ENCODE data around the gene PFN2. TPM values are rescaled to one million over a fixed set of nuclear protein-coding genes. Genes with fewer than 3 reads are reported as not detected.
"Not testable (repeated sequence)": the region's sequence is repeated elsewhere in the genome, so short reads cannot be mapped to it uniquely, and the experiment has no call there.

The PFN2 gene
- total RNA-seq, 1 donor from 2014 or later = 75.8 TPM

- peak; percentile 88 for DNase-seq (ENCODE audit: low spot score)
- intact Hi-C loops (cut with DNase I) = loop anchor here (5.0 kb wide), 1 partner anchor 212 kb away; no protein-coding TSS in a partner anchor
- peak; percentile 82 for ATAC-seq
These were observed 567 bp downstream of the PFN2 start for GRCh38 chr3:149969940-149970715.

- peak; percentile 65 for DNase-seq (ENCODE audit: low spot score)
- peak; percentile 78 for ATAC-seq
- intact Hi-C loops (cut with DNase I) = no loop called here
These were observed 1.4 kb downstream of the PFN2 start for GRCh38 chr3:149969110-149969939.

GRCh38 chr3:149968216-149968615 lies 2.5 kb downstream of the PFN2 start:
- intact Hi-C loops (cut with DNase I) = no loop called here
- no peak for ATAC-seq

GRCh38 chr3:149967086-149967685 lies 3.5 kb downstream of the PFN2 start:
- intact Hi-C loops (cut with DNase I) = no loop called here
- ATAC-seq = no peak

More at GRCh38 chr3:149968216-149968615, 2.5 kb downstream of the PFN2 start:
- no peak for DNase-seq (ENCODE audit: low spot score)

GRCh38 chr3:149965278-149965677 lies 5.4 kb downstream of the PFN2 start:
- DNase-seq (ENCODE audit: low spot score) = no peak
- ATAC-seq = no peak
- intact Hi-C loops (cut with DNase I) = no loop called here

More at GRCh38 chr3:149967086-149967685, 3.5 kb downstream of the PFN2 start:
- DNase-seq (ENCODE audit: low spot score) = no peak

- intact Hi-C loops (cut with DNase I) = no loop called here
- DNase-seq (ENCODE audit: low spot score) = no peak
- ATAC-seq = no peak
These were observed 6.4 kb downstream of the PFN2 start for GRCh38 chr3:149964291-149964690.

- ATAC-seq (no peak), DNase-seq (ENCODE audit: low spot score) (no peak)
- intact Hi-C loops (cut with DNase I) = no loop called here
These were observed 7.2 kb downstream of the PFN2 start for GRCh38 chr3:149963485-149963884.

- no peak for ATAC-seq
- intact Hi-C loops (cut with DNase I) = loop anchor here (5.0 kb wide), 1 partner anchor 522 kb away; no protein-coding TSS in a partner anchor
These were observed 11.3 kb downstream of the PFN2 start for GRCh38 chr3:149959443-149959842.

GRCh38 chr3:149958171-149958796 lies 12.4 kb downstream of the PFN2 start:
- DNase-seq (ENCODE audit: low spot score) = no peak
- intact Hi-C loops (cut with DNase I) = loop anchor here (5.0 kb wide), 1 partner anchor 521 kb away; no protein-coding TSS in a partner anchor
- ATAC-seq = no peak

More at GRCh38 chr3:149959443-149959842, 11.3 kb downstream of the PFN2 start:
- DNase-seq (ENCODE audit: low spot score) = no peak

GRCh38 chr3:149957361-149958125 lies 13.2 kb downstream of the PFN2 start:
- no peak for DNase-seq (ENCODE audit: low spot score)
- intact Hi-C loops (cut with DNase I) = loop anchor here (5.0 kb wide), 1 partner anchor 520 kb away; no protein-coding TSS in a partner anchor
- no peak for ATAC-seq

- no peak for ATAC-seq
- DNase-seq (ENCODE audit: low spot score) = no peak
- intact Hi-C loops (cut with DNase I) = loop anchor here (5.0 kb wide), 1 partner anchor 518 kb away; no protein-coding TSS in a partner anchor
These were observed 15.2 kb downstream of the PFN2 start for GRCh38 chr3:149955449-149955848.

- ATAC-seq (no peak), DNase-seq (ENCODE audit: low spot score) (no peak)
- intact Hi-C loops (cut with DNase I) = loop anchor here (5.0 kb wide), 1 partner anchor 518 kb away; no protein-coding TSS in a partner anchor
These were observed 15.9 kb downstream of the PFN2 start for GRCh38 chr3:149954812-149955211.

- intact Hi-C loops (cut with DNase I) = no loop called here
- no peak for DNase-seq (ENCODE audit: low spot score)
- ATAC-seq = no peak
These were observed 21.5 kb downstream of the PFN2 start for GRCh38 chr3:149949181-149949580.

- no peak for ATAC-seq
- no peak for DNase-seq (ENCODE audit: low spot score)
- intact Hi-C loops (cut with DNase I) = no loop called here
These were observed 23.5 kb downstream of the PFN2 start for GRCh38 chr3:149947231-149947630.

- DNase-seq (ENCODE audit: low spot score); intact Hi-C loops (cut with DNase I); ATAC-seq: not testable (repeated sequence)
These were observed 26.7 kb downstream of the PFN2 start for GRCh38 chr3:149943966-149944365.

GRCh38 chr3:149942409-149942808 lies 28.3 kb downstream of the PFN2 start:
- DNase-seq (ENCODE audit: low spot score) = no peak
- intact Hi-C loops (cut with DNase I) = no loop called here
- no peak for ATAC-seq

GRCh38 chr3:149941946-149942345 lies 28.7 kb downstream of the PFN2 start:
- intact Hi-C loops (cut with DNase I) = no loop called here
- DNase-seq (ENCODE audit: low spot score) = no peak
- no peak for ATAC-seq

- intact Hi-C loops (cut with DNase I) = no loop called here
- DNase-seq (ENCODE audit: low spot score) = no peak
- no peak for ATAC-seq
These were observed 29.5 kb downstream of the PFN2 start for GRCh38 chr3:149941186-149941585.

Measured in sciatic nerve (tissue), 2 donors.